Ascending aorta (tissue), 2 donors: ENCODE measurements around the gene PDXK. TPM values are rescaled to one million over a fixed set of nuclear protein-coding genes. Genes with fewer than 3 reads are reported as not detected.

ENCODE experiments used
- DNase-seq, 2 donors: peaks; one replicate each; pipeline ENCODE4 v3.0.0-alpha.2; 2019; ENCODE audit warnings: low spot score in 2 of 2
- H3K27ac ChIP-seq, 2 donors: fragments of 200-600 bp; sonication (generic); one replicate each; pipeline ENCODE4 v1.5.1; 2016 to 2017; ENCODE audit warnings: mild to moderate bottlenecking in 1 of 2
- H3K27me3 ChIP-seq: fragments of 200-600 bp; sonication (generic); one replicate; pipeline ENCODE4 v1.5.1; 2017
- H3K36me3 ChIP-seq, 2 donors: fragments of 200-600 bp; sonication (generic); one replicate each; pipeline ENCODE4 v1.5.1; 2016
- H3K4me1 ChIP-seq, 2 donors: fragments of 200-600 bp; sonication (generic); one replicate each; pipeline ENCODE4 v1.5.1; 2016 to 2017; ENCODE audit warnings: mild to moderate bottlenecking in 1 of 2
- H3K4me3 ChIP-seq, 2 donors: fragments of 200-600 bp; sonication (generic); one replicate each; pipeline ENCODE4 v1.5.1; 2016 to 2017; ENCODE audit warnings: mild to moderate bottlenecking in 1 of 2
- H3K9me3 ChIP-seq, 2 donors: fragments of 200-600 bp; sonication (generic); one replicate each; pipeline ENCODE4 v1.5.1; 2016
- intact Hi-C: fragments of 100-400 bp; cut with DNase I; formaldehyde crosslinking; loops from one replicate; pipeline ENCODE4 v1.15.1; 2023
- total RNA-seq: library from RNA; depleted of rRNA; stranded (reverse); fragments of >200 nt; gene quantifications from one replicate; pipeline ENCODE4 v1.1.0, GENCODE V29; 2016
- TF ChIP-seq, protein P1 (sequence below), 3 experiments: fragments of 200-600 bp in 2 of 3; fragments of 450-650 bp in 1 of 3; sonication (generic) in 2 of 3; IDR thresholded peaks; one replicate each; pipeline ENCODE4 v1.5.1; 2016 to 2019; ENCODE audit warnings: antibody characterized with exemption in 3 of 3, mild to moderate bottlenecking in 1 of 3, moderate library complexity in 1 of 3

The PDXK gene
- total RNA-seq, 1 donor from 2014 or later = 102 TPM

GRCh38 chr21:43771698-43772424, 52.9 kb downstream of the PDXK start:
- TF ChIP-seq, protein P1, sequence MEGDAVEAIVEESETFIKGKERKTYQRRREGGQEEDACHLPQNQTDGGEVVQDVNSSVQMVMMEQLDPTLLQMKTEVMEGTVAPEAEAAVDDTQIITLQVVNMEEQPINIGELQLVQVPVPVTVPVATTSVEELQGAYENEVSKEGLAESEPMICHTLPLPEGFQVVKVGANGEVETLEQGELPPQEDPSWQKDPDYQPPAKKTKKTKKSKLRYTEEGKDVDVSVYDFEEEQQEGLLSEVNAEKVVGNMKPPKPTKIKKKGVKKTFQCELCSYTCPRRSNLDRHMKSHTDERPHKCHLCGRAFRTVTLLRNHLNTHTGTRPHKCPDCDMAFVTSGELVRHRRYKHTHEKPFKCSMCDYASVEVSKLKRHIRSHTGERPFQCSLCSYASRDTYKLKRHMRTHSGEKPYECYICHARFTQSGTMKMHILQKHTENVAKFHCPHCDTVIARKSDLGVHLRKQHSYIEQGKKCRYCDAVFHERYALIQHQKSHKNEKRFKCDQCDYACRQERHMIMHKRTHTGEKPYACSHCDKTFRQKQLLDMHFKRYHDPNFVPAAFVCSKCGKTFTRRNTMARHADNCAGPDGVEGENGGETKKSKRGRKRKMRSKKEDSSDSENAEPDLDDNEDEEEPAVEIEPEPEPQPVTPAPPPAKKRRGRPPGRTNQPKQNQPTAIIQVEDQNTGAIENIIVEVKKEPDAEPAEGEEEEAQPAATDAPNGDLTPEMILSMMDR (IDR thresholded peaks at IDR 0.05) = no peak
- intact Hi-C loops = no loop called here
- no peak for DNase-seq
- H3K4me3 ChIP-seq = no peak overlapping the region
- H3K9me3 ChIP-seq = no peaks in the 10 kb centered on the region
- H3K27me3 ChIP-seq = no peaks in the 10 kb centered on the region
- H3K36me3 ChIP-seq = peaks cover 17 to 24% of the 10 kb centered on the region in 2 donors
- peaks cover 0 to 15% of the 10 kb centered on the region in 2 donors for H3K4me1 ChIP-seq
- no peak overlapping the region for H3K27ac ChIP-seq

DNA sequence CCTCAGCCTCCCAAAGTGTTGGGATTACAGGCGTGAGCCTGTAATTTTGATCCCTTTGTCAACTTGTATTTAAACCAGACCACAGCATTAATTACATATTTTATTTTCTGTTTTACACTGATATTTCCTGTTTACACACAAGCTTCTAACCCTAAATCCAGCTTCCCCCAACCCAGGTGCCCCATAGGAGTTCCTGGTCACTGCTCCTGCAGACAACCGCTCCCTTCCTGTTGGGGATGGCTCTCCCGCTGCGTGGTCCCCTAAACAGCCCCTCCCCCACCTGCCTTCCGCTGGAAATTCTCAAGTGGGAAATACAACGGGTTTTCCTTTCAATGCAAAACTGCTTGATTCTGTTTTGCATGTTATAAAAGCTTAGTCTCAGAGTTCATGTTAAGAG, 53.5 kb downstream of the PDXK start:
- Histone ChIP-seq H3K27me3 (no peaks in the 10 kb centered on the region), H3K9me3 (no peaks in the 10 kb centered on the region), H3K4me3 (no peak overlapping the region), H3K4me1 (peaks cover 0 to 15% of the 10 kb centered on the region in 2 donors), H3K27ac (no peak overlapping the region), H3K36me3 (peaks cover 17 to 24% of the 10 kb centered on the region in 2 donors)
- no peak for DNase-seq
- intact Hi-C loops = no loop called here
- TF ChIP-seq, protein P1 (IDR thresholded peaks at IDR 0.05) = no peak

DNA sequence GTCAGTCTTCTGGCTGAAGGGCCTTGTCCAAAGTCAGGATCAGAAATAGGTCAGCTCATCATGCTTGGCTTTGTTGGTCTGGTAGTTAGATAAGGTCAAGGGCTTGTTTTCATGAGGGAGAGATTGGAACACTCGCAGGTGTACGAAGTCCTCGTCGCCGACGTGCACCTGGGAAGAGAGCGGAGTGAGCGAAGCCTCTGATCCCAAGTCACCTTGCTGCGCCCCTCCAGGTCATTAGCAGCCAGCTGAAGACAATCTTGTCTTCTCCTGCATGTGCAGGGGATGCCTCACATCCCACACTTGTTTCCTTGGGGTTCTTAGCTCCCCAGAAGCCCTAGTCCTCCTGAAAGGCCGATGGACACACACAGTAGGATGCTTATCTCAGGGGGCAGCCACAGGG, 55.2 kb downstream of the PDXK start:
- Histone ChIP-seq H3K36me3 (peaks cover 17 to 24% of the 10 kb centered on the region in 2 donors), H3K27ac (no peak overlapping the region), H3K4me1 (peaks cover 0 to 12% of the 10 kb centered on the region in 2 donors), H3K27me3 (no peaks in the 10 kb centered on the region), H3K4me3 (no peak overlapping the region), H3K9me3 (no peaks in the 10 kb centered on the region)
- TF ChIP-seq, protein P1 (IDR thresholded peaks at IDR 0.05) = no peak
- DNase-seq = no peak
- intact Hi-C loops = no loop called here

- intact Hi-C loops = loop anchor here (1.0 to 5.0 kb wide), 2 partner anchors 17 to 48 kb away; no protein-coding TSS in a partner anchor
- TF ChIP-seq, protein P1 (IDR thresholded peaks at IDR 0.05) = no peak
These were observed 56.3 kb downstream of the PDXK start for GRCh38 chr21:43775190-43775589.

GRCh38 chr21:43775795-43776430, 57.0 kb downstream of the PDXK start, which contains the start of gene CSTB:
Gene CSTB, minus strand, starts transcription at chr21:43776308. Its CDS starts 39 bp downstream, at chr21:43776269.
- peaks cover 0 to 12% of the 10 kb centered on the region in 2 donors for H3K4me1 ChIP-seq
- DNase-seq = peak; percentile 47 to 86
- intact Hi-C loops = loop anchor here (1.0 to 5.0 kb wide), 4 partner anchors 13 to 117 kb away; partner anchors contain the start of genes HSF2BP, RRP1 and RRP1B

More at GRCh38 chr21:43775190-43775589, 56.3 kb downstream of the PDXK start:
- DNase-seq = no peak
- Histone ChIP-seq H3K27me3 (no peaks in the 10 kb centered on the region), H3K36me3 (peaks cover 17 to 24% of the 10 kb centered on the region in 2 donors), H3K27ac (peak overlapping the region in 1 of 2 donors; percentile 93), H3K9me3 (no peaks in the 10 kb centered on the region), H3K4me3 (peak overlapping the region; percentile 79), H3K4me1 (peaks cover 0 to 12% of the 10 kb centered on the region in 2 donors)

More at GRCh38 chr21:43775795-43776430, 57.0 kb downstream of the PDXK start, which contains the start of gene CSTB:
- Histone ChIP-seq H3K36me3 (peaks cover 17 to 24% of the 10 kb centered on the region in 2 donors), H3K27ac (peak within 1 kb of the TSS; percentile 88 to 93), H3K4me3 (peak within 1 kb of the TSS; percentile 79), H3K9me3 (no peaks in the 10 kb centered on the region), H3K27me3 (no peaks in the 10 kb centered on the region)
- TF ChIP-seq, protein P1 (IDR thresholded peaks at IDR 0.05) = no peak
